Upper lobe of left lung (tissue), 4 donors: ENCODE results near the gene ACTL8.

Experiments
- EP300 ChIP-seq, 4 donors: sonication (generic); formaldehyde crosslinking; IDR thresholded peaks; one replicate each; pipeline ENCODE4 v1.5.1; 2017; ENCODE audit warnings: antibody characterized with exemption in 4 of 4, control low read depth in 2 of 4
- POLR2A ChIP-seq, 4 donors: fragments of 450-650 bp; IDR thresholded peaks; one replicate each; pipeline ENCODE4 v1.5.1; 2016 to 2017; ENCODE audit warnings: antibody characterized with exemption in 4 of 4, mild to moderate bottlenecking in 2 of 4
- POLR2AphosphoS5 ChIP-seq, 2 donors: sonication (generic); formaldehyde crosslinking; IDR thresholded peaks; one replicate each; pipeline ENCODE4 v1.5.1; 2017; ENCODE audit warnings: antibody characterized with exemption in 2 of 2
- TF ChIP-seq, protein P1 (sequence below), 6 experiments: fragments of 450-650 bp in 4 of 6; fragments of 200-600 bp in 2 of 6; sonication (generic) in 2 of 6; IDR thresholded peaks; one replicate each; pipeline ENCODE4 v1.5.1; 2016 to 2019; ENCODE audit warnings: antibody characterized with exemption in 6 of 6

DNA sequence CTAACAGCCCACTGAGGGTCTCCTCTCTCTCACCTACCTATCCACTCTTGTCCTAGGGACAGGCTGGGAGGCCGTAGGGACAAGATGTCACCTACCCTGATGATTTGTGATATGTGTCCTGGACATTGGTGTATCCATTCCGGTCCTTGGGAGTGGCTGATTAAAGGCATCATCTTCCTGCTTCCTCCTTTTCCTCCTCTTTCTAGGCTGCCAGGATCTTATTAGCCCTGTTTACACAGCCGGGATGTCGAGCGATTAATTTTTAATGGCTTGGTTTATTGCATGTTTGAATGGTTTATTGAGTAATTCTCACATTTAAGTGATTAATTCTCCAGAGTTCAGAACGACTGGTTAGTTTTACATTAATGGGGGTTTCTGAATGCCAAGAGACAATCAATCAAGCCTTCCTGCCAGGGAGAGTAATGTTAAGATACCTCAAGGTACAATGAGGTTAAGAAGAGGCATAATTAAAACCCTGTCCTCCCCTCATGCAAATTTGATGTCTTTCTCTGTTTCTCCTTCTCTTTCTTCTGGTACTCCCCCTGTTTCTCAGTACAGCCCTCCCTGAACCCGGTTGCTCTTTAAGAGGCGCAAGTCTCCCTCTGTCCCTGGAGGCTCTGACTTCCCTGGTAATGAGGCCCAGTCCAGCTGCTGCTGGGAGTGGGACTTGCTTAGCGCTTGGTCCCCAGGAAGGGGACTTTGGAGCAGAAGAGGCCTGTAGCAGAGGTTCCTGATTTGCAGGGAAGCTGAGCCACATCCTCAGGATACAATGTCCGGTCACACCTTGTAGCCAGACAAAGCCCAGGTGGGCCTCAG lies 50.9 kb downstream of the ACTL8 start:
- TF ChIP-seq POLR2A (IDR thresholded peaks at IDR 0.05), result no peak
- TF ChIP-seq, protein P1, sequence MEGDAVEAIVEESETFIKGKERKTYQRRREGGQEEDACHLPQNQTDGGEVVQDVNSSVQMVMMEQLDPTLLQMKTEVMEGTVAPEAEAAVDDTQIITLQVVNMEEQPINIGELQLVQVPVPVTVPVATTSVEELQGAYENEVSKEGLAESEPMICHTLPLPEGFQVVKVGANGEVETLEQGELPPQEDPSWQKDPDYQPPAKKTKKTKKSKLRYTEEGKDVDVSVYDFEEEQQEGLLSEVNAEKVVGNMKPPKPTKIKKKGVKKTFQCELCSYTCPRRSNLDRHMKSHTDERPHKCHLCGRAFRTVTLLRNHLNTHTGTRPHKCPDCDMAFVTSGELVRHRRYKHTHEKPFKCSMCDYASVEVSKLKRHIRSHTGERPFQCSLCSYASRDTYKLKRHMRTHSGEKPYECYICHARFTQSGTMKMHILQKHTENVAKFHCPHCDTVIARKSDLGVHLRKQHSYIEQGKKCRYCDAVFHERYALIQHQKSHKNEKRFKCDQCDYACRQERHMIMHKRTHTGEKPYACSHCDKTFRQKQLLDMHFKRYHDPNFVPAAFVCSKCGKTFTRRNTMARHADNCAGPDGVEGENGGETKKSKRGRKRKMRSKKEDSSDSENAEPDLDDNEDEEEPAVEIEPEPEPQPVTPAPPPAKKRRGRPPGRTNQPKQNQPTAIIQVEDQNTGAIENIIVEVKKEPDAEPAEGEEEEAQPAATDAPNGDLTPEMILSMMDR (IDR thresholded peaks at IDR 0.05), result no peak
- TF ChIP-seq POLR2AphosphoS5 (IDR thresholded peaks at IDR 0.05), result no peak
- TF ChIP-seq EP300 (IDR thresholded peaks at IDR 0.05), result no peak
